K562 (cell line): ENCODE results near the gene PPP1R16B. TPM values are rescaled to one million over a fixed set of nuclear protein-coding genes. Genes with fewer than 3 reads are reported as not detected.

Experiments used
- ATAC-seq: fragments of 200-7000 bp; cut with Tn5 transposase; 3 replicates; pipeline ENCODE4 v1.9.1; 2020; ENCODE audit warnings: moderate library complexity
- BruUV-seq: library from RNA; stranded (reverse); fragments of 400-500 nt; replicated peaks from 2 replicates; lab custom pipeline; 2021; lab: Mats Ljungman, UMichigan
- CTCF ChIA-PET: fragments of 300-600 bp; formaldehyde crosslinking; extraction: SDS; loops from one replicate; lab custom pipeline; 2021; ENCODE audit warnings: low intra/inter-chr PET ratio; lab: Yijun Ruan, JAX
- POLR2A ChIA-PET: fragments of 300-600, 350-650 bp; sonication (Branson Sonifier 250); formaldehyde crosslinking; extraction: SDS; loops from one replicate; lab custom pipeline; 2021; ENCODE audit warnings: antibody characterized with exemption, inconsistent platforms; lab: Yijun Ruan, JAX
- DNase-seq, 4 experiments: peaks; one replicate each; pipeline versions ENCODE4 v3.0.0 to v3.0.0-alpha.2; 2011 to 2018; ENCODE audit warnings: low spot score in 3 of 4, mixed read lengths in 3 of 4; ENCODE audit errors: extremely low read depth in 1 of 4
- FAIRE-seq: peaks from 2 replicates; lab custom pipeline; 2011; peaks lifted over from hg19 to GRCh38; lab: Jason Lieb, UNC
- H2AFZ ChIP-seq: 2 replicates; pipeline ENCODE4 v1.6.0; 2011; ENCODE audit warnings: low read depth, low read length, control low read depth, inconsistent platforms
- H3K27ac ChIP-seq: fragments of 200-600 bp; 3 replicates; pipeline ENCODE4 v1.8.0; 2011; ENCODE audit warnings: low read depth, mild to moderate bottlenecking, control low read depth, inconsistent platforms, low read length, moderate library complexity, mixed read lengths; ENCODE audit errors: extremely low read depth
- H3K27me3 ChIP-seq, 2 experiments: fragments of 300-600 bp in 1 of 2; 2 replicates in 1 of 2; 3 replicates in 1 of 2; pipeline versions ENCODE4 v1.6.0 to v1.8.0; 2011; ENCODE audit warnings: inconsistent platforms in 2 of 2, low read length in 2 of 2, mild to moderate bottlenecking in 1 of 2, mixed read lengths in 1 of 2, moderate library complexity in 1 of 2; ENCODE audit not compliant: control insufficient read depth in 2 of 2, insufficient read depth in 2 of 2
- H3K36me3 ChIP-seq: fragments of 300-600 bp; 3 replicates; pipeline ENCODE4 v1.8.0; 2011; ENCODE audit warnings: mild to moderate bottlenecking, low read length, inconsistent platforms; ENCODE audit not compliant: control insufficient read depth, insufficient read depth
- H3K4me1 ChIP-seq, 2 experiments: fragments of 200-600 bp in 1 of 2; replicated peaks in 1 of 2; 2 replicates in 1 of 2; 3 replicates in 1 of 2; pipeline versions ENCODE4 v1.5.1 to v1.8.0; 2011; ENCODE audit warnings: inconsistent platforms in 2 of 2, low read length in 2 of 2, mild to moderate bottlenecking in 1 of 2, mixed read lengths in 1 of 2, moderate library complexity in 1 of 2; ENCODE audit not compliant: control insufficient read depth in 2 of 2, insufficient read depth in 2 of 2
- H3K4me2 ChIP-seq: 2 replicates; pipeline ENCODE4 v1.6.1; 2011; ENCODE audit warnings: low read length, control low read depth, inconsistent platforms, mixed read lengths; ENCODE audit not compliant: insufficient read depth
- H3K4me3 ChIP-seq: fragments of 200-600 bp; sonication (generic), shearing (Covaris generic); 2 replicates; pipeline ENCODE4 v1.5.1; 2016; ENCODE audit warnings: control low read depth, inconsistent platforms
- H3K79me2 ChIP-seq: fragments of 200-600 bp; 3 replicates; pipeline ENCODE4 v1.8.0; 2011; ENCODE audit warnings: low read length, inconsistent platforms; ENCODE audit not compliant: control insufficient read depth, insufficient read depth
- H3K9ac ChIP-seq, 2 experiments: 2 replicates each; pipeline versions ENCODE4 v1.6.0 to v1.6.1; 2011; ENCODE audit warnings: low read depth in 2 of 2, low read length in 2 of 2, control low read depth in 1 of 2, inconsistent platforms in 1 of 2, mild to moderate bottlenecking in 1 of 2, mixed read lengths in 1 of 2; ENCODE audit not compliant: insufficient read depth in 1 of 2
- H3K9me1 ChIP-seq: one replicate; pipeline ENCODE4 v1.6.0; 2011; ENCODE audit warnings: inconsistent platforms, mild to moderate bottlenecking, low read length, moderate library complexity; ENCODE audit not compliant: control insufficient read depth, insufficient read depth
- H3K9me3 ChIP-seq: replicated peaks from 2 replicates; pipeline ENCODE4 v1.5.1; 2011; ENCODE audit warnings: low read depth, low read length, inconsistent platforms; ENCODE audit not compliant: control insufficient read depth, insufficient read depth
- H4K20me1 ChIP-seq: replicated peaks from 2 replicates; pipeline ENCODE4 v1.6.1; 2011; ENCODE audit warnings: low read length, inconsistent platforms, mixed read lengths; ENCODE audit not compliant: control insufficient read depth, insufficient read depth
- CHD2 ChIP-seq: IDR thresholded peaks from 2 replicates; pipeline ENCODE4 v1.6.1; 2011; ENCODE audit warnings: low read depth, low read length
- KDM1A ChIP-seq, 2 experiments: fragments of 450-650 bp; IDR thresholded peaks; 2 replicates each; pipeline ENCODE4 v1.6.1; 2016; ENCODE audit warnings: mild to moderate bottlenecking in 2 of 2
- MEIS2 ChIP-seq: fragments of 450-650 bp; IDR thresholded peaks from 2 replicates; pipeline ENCODE4 v1.6.1; 2014; ENCODE audit warnings: mild to moderate bottlenecking; ENCODE audit not compliant: partially characterized antibody
- MITF ChIP-seq: IDR thresholded peaks from 2 replicates; pipeline ENCODE4 v1.6.1; 2014; ENCODE audit warnings: antibody characterized with exemption
- RBM39 ChIP-seq: fragments of 200-400 bp; formaldehyde crosslinking; optimal IDR thresholded peaks from 2 replicates; pipeline ENCODE3; 2018; ENCODE audit warnings: low read depth, low read length
- ZNF551 ChIP-seq: fragments of 250-450 bp; sonication (Bioruptor Pico); IDR thresholded peaks from 2 replicates; pipeline ENCODE4 v1.5.0; 2021; ENCODE audit warnings: mild to moderate bottlenecking, moderate library complexity
- WGBS: fragments of 100-300 bp; shearing (Covaris generic); methylation state at CpG from one replicate; pipeline ENCODE4 v1.1.6; 2016; ENCODE audit warnings: low coverage, mixed read lengths; ENCODE audit not compliant: insufficient coverage; ENCODE audit errors: missing lambda C conversion rate; 5-methylcytosine and 5-hydroxymethylcytosine counted together
- in situ Hi-C: fragments of 300-500 bp; cut with MboI; formaldehyde crosslinking; loops from 4 replicates; pipeline ENCODE4 v1.15.0; 2018; ENCODE audit warnings: inconsistent platforms, mixed read lengths
- intact Hi-C: fragments of 100-400 bp; cut with micrococcal nuclease; formaldehyde crosslinking; loops from 2 replicates; pipeline ENCODE4 v1.14.2; 2022
- polyA plus RNA-seq, 8 experiments: library from polyadenylated mRNA; depleted of rRNA in 4 of 8; stranded (reverse) in 5 of 8; unstranded in 3 of 8; fragments of >200 nt; fragmentation: Nextera tagmentation in 2 of 8; fragmentation: Illumina TruSeq in 1 of 8; extraction: Ambion mirVana in 2 of 8; extraction: Trizol in 1 of 8; gene quantifications; 2 replicates each; pipeline versions ENCODE4 v1.2.1 to v1.2.3, GENCODE V29; 2011 to 2014; ENCODE audit warnings: inconsistent platforms in 1 of 8, missing spikeins in 1 of 8
- total RNA-seq, 7 experiments: library from RNA; depleted of rRNA in 6 of 7; stranded (reverse); fragments of >200 nt in 6 of 7; fragmentation: Illumina TruSeq in 2 of 7; extraction: Trizol in 2 of 7; gene quantifications; 2 replicates each; pipeline versions ENCODE4 v1.2.1 to v1.2.3, GENCODE V29; 2011 to 2021; ENCODE audit warnings: low replicate concordance in 1 of 7
- TF ChIP-seq, protein P1 (sequence below): sonication (generic); formaldehyde crosslinking; IDR thresholded peaks from 2 replicates; pipeline ENCODE4 v1.9.0; 2022; ENCODE audit warnings: mild to moderate bottlenecking, missing genetic modification reagents
- TF ChIP-seq, protein P2 (sequence below), 2 experiments: fragments of 450-650 bp; formaldehyde crosslinking in 1 of 2; IDR thresholded peaks; 2 replicates each; pipeline versions ENCODE4 v1.4.0 to v1.6.1; 2014 to 2020; ENCODE audit warnings: mild to moderate bottlenecking in 2 of 2, borderline replicate concordance in 1 of 2, low read depth in 1 of 2
- TF ChIP-seq, protein P3 (sequence below): fragments of 450-650 bp; formaldehyde crosslinking; IDR thresholded peaks from 2 replicates; pipeline ENCODE4 v1.4.0; 2022; ENCODE audit warnings: missing genetic modification characterization

PPP1R16B gene
- total and polyA plus RNA-seq, 9 of the 15 experiments (the other 6 are each of a cell fraction or from before 2014, with no cell fraction given): 1.5 to 11.5 (median 6.8) TPM

GRCh38 chr20:38889792-38890496 is 84.4 kb downstream of the PPP1R16B start:
- peaks cover 10% of the 10 kb centered on the region for H4K20me1 ChIP-seq
- DNase-seq (peak; percentile 26 to 83 (median 52)), ATAC-seq (peak; percentile 59), FAIRE-seq (peak; percentile 98)
- H3K27me3 ChIP-seq: no peaks in the 10 kb centered on the region
- H3K36me3 ChIP-seq: no peaks in the 10 kb centered on the region
- H3K9me1 ChIP-seq: peaks cover 9% of the 10 kb centered on the region
- in situ Hi-C loops: loop anchor here (10.0 kb wide), 1 partner anchor 245 kb away; no protein-coding TSS in a partner anchor
- no peaks in the 10 kb centered on the region for H3K9me3 ChIP-seq
- ChIA-PET CTCF (interaction anchor here (0.6 to 0.9 kb wide), 2 partner anchors 84 to 244 kb away, joined by 3 to 4 read pairs; partner anchors contain the start of gene PPP1R16B), POLR2A (interaction anchor here (0.5 to 1.2 kb wide), 4 partner anchors 10 to 35 kb away, joined by 3 to 5 read pairs (median 4); no protein-coding TSS in a partner anchor)
- no TSS peak for BruUV-seq
- intact Hi-C loops: loop anchor here (5.0 kb wide), 5 partner anchors 83 to 243 kb away; partner anchors contain the start of gene PPP1R16B
- H3K4me2 ChIP-seq: peak overlapping the region; percentile 48
- H3K79me2 ChIP-seq: no peaks in the 10 kb centered on the region
- WGBS: 4% methylated on average over 13 of the region's 13 CpGs
- H3K4me3 ChIP-seq: no peak overlapping the region
- H2AFZ ChIP-seq: peak overlapping the region; percentile 50; the same call in 1 of the 2 replicates
- H3K4me1 ChIP-seq: peaks cover 23 to 30% of the 10 kb centered on the region in 2 experiments
- H3K27ac ChIP-seq: no peak overlapping the region; the same call in 2 of the 3 replicates
- peak overlapping the region in 1 of 2 experiments; percentile 12; a peak in 2 of 4 replicates for H3K9ac ChIP-seq
- peak; percentile 100 for TF ChIP-seq MEIS2
- TF ChIP-seq MITF: peak; percentile 74; the same call in 1 of the 2 replicates
- no peak for TF ChIP-seq RBM39
- TF ChIP-seq, protein P1, sequence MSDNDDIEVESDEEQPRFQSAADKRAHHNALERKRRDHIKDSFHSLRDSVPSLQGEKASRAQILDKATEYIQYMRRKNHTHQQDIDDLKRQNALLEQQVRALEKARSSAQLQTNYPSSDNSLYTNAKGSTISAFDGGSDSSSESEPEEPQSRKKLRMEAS: peak; percentile 89; the same call in 1 of the 2 replicates
- TF ChIP-seq KDM1A (IDR thresholded peaks at IDR 0.05): peak in 1 of 2 experiments; percentile 60; a peak in 2 of 4 replicates
- no peak for TF ChIP-seq ZNF551 (CRISPR knock-in tag)
- TF ChIP-seq, protein P2, sequence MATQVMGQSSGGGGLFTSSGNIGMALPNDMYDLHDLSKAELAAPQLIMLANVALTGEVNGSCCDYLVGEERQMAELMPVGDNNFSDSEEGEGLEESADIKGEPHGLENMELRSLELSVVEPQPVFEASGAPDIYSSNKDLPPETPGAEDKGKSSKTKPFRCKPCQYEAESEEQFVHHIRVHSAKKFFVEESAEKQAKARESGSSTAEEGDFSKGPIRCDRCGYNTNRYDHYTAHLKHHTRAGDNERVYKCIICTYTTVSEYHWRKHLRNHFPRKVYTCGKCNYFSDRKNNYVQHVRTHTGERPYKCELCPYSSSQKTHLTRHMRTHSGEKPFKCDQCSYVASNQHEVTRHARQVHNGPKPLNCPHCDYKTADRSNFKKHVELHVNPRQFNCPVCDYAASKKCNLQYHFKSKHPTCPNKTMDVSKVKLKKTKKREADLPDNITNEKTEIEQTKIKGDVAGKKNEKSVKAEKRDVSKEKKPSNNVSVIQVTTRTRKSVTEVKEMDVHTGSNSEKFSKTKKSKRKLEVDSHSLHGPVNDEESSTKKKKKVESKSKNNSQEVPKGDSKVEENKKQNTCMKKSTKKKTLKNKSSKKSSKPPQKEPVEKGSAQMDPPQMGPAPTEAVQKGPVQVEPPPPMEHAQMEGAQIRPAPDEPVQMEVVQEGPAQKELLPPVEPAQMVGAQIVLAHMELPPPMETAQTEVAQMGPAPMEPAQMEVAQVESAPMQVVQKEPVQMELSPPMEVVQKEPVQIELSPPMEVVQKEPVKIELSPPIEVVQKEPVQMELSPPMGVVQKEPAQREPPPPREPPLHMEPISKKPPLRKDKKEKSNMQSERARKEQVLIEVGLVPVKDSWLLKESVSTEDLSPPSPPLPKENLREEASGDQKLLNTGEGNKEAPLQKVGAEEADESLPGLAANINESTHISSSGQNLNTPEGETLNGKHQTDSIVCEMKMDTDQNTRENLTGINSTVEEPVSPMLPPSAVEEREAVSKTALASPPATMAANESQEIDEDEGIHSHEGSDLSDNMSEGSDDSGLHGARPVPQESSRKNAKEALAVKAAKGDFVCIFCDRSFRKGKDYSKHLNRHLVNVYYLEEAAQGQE (IDR thresholded peaks at IDR 0.05; ENCODE audit: borderline replicate concordance): peak; percentile 48; the same call in 1 of the 2 replicates
- TF ChIP-seq, protein P2 (CRISPR knock-in tag; IDR thresholded peaks at IDR 0.05; ENCODE audit: low read depth): no peak
- TF ChIP-seq CHD2: no peak
- TF ChIP-seq, protein P3, sequence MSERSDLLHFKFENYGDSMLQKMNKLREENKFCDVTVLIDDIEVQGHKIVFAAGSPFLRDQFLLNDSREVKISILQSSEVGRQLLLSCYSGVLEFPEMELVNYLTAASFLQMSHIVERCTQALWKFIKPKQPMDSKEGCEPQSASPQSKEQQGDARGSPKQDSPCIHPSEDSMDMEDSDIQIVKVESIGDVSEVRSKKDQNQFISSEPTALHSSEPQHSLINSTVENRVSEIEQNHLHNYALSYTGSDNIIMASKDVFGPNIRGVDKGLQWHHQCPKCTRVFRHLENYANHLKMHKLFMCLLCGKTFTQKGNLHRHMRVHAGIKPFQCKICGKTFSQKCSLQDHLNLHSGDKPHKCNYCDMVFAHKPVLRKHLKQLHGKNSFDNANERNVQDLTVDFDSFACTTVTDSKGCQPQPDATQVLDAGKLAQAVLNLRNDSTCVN (CRISPR knock-in tag): no peak
